Smooth muscle cell of the brain vasculature (primary cell): ENCODE data around the gene DNAAF1.
A peak's percentile ranks its signal among the peaks of the same experiment; 100 is the strongest.
"Not testable (repeated sequence)": the region's sequence is repeated elsewhere in the genome, so short reads cannot be mapped to it uniquely, and the experiment has no call there.

Source experiments
- DNase-seq: peaks from one replicate; pipeline ENCODE4 v3.0.0-alpha.2; 2012; ENCODE audit warnings: low read depth, low spot score

DNAAF1 gene

GRCh38 chr16:84144859-84145639, at the start of gene DNAAF1, which contains the start of gene HSDL1:
Gene DNAAF1, plus strand, starts transcription at chr16:84145308. Its CDS starts 133 bp downstream, at chr16:84145441.
Gene HSDL1, minus strand, starts transcription at chr16:84145177. Its CDS starts 13,856 bp downstream, at chr16:84131321.
- peak; percentile 57 for DNase-seq

- no peak for DNase-seq
These were observed 49.6 kb upstream of the DNAAF1 start for GRCh38 chr16:84095466-84095865.

- no peak for DNase-seq
These were observed 48.6 kb upstream of the DNAAF1 start for GRCh38 chr16:84096447-84097005.

- no peak for DNase-seq
These were observed 46.2 kb upstream of the DNAAF1 start for GRCh38 chr16:84098939-84099338.

- no peak for DNase-seq
These were observed 41.4 kb upstream of the DNAAF1 start for GRCh38 chr16:84103678-84104077.

- no peak for DNase-seq
These were observed 40.9 kb upstream of the DNAAF1 start for GRCh38 chr16:84104231-84104630.

- DNase-seq = no peak
These were observed 39.8 kb upstream of the DNAAF1 start for GRCh38 chr16:84105301-84105815.

GRCh38 chr16:84105948-84106740, 39.0 kb upstream of the DNAAF1 start:
- DNase-seq = no peak

- DNase-seq = no peak
These were observed 37.2 kb upstream of the DNAAF1 start for GRCh38 chr16:84107921-84108320.

- DNase-seq = no peak
These were observed 35.3 kb upstream of the DNAAF1 start for GRCh38 chr16:84109598-84110335.

GRCh38 chr16:84110527-84110926, 34.6 kb upstream of the DNAAF1 start:
- DNase-seq = no peak

- no peak for DNase-seq
These were observed 33.6 kb upstream of the DNAAF1 start for GRCh38 chr16:84111525-84111924.

- not testable (repeated sequence) for DNase-seq
These were observed 33.2 kb upstream of the DNAAF1 start for GRCh38 chr16:84111949-84112348.

GRCh38 chr16:84115919-84116719, 29.0 kb upstream of the DNAAF1 start:
- DNase-seq = no peak

- peak; percentile 94 for DNase-seq
These were observed 28.2 kb upstream of the DNAAF1 start, which contains the start of gene MBTPS1 for GRCh38 chr16:84116720-84117493. Gene MBTPS1, minus strand, starts transcription at chr16:84116942. Its CDS starts 15,159 bp downstream, at chr16:84101783.

GRCh38 chr16:84117494-84117843, 27.6 kb upstream of the DNAAF1 start:
- no peak for DNase-seq

GRCh38 chr16:84118315-84118714, 26.8 kb upstream of the DNAAF1 start:
- DNase-seq = not testable (repeated sequence)

- DNase-seq = no peak
These were observed 25.7 kb upstream of the DNAAF1 start for GRCh38 chr16:84119368-84119767.

GRCh38 chr16:84120023-84120422, 25.1 kb upstream of the DNAAF1 start:
- DNase-seq = no peak

GRCh38 chr16:84121007-84121406, 24.1 kb upstream of the DNAAF1 start:
- no peak for DNase-seq
